ENCODE results near the gene FAM13A.

FAM13A gene

DNA sequence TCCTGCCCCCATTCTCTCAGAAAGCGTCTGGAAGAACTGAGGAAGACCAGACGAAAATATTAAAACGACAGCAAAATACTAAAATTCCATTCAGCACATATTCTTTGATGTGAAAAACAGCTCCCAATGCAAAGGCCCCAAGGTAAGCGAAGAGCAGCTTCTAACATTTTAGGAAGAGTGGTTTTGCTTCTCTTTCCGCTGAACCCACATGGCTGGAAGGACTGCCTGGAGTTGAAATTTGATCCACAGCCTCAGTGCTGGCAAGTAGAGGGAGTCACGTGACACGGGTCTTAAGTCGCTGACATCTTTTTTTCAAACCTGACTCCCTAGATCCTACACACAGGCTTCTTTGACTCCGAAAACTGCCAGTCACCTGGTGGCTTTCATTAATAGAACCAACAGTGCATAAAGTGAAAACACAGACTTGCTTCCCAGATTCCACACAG is at the start of gene FAM13A (continued):
- TF ChIP-seq, protein P1, sequence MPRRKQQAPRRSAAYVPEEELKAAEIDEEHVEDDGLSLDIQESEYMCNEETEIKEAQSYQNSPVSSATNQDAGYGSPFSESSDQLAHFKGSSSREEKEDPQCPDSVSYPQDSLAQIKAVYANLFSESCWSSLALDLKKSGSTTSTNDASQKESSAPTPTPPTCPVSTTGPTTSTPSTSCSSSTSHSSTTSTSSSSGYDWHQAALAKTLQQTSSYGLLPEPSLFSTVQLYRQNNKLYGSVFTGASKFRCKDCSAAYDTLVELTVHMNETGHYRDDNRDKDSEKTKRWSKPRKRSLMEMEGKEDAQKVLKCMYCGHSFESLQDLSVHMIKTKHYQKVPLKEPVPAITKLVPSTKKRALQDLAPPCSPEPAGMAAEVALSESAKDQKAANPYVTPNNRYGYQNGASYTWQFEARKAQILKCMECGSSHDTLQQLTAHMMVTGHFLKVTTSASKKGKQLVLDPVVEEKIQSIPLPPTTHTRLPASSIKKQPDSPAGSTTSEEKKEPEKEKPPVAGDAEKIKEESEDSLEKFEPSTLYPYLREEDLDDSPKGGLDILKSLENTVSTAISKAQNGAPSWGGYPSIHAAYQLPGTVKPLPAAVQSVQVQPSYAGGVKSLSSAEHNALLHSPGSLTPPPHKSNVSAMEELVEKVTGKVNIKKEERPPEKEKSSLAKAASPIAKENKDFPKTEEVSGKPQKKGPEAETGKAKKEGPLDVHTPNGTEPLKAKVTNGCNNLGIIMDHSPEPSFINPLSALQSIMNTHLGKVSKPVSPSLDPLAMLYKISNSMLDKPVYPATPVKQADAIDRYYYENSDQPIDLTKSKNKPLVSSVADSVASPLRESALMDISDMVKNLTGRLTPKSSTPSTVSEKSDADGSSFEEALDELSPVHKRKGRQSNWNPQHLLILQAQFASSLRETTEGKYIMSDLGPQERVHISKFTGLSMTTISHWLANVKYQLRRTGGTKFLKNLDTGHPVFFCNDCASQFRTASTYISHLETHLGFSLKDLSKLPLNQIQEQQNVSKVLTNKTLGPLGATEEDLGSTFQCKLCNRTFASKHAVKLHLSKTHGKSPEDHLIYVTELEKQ (tag by site-specific recombination; IDR thresholded peaks at IDR 0.05; ENCODE audit: borderline replicate concordance) = no peak; the same call in 1 of the 2 replicates
- TF ChIP-seq, protein P2, sequence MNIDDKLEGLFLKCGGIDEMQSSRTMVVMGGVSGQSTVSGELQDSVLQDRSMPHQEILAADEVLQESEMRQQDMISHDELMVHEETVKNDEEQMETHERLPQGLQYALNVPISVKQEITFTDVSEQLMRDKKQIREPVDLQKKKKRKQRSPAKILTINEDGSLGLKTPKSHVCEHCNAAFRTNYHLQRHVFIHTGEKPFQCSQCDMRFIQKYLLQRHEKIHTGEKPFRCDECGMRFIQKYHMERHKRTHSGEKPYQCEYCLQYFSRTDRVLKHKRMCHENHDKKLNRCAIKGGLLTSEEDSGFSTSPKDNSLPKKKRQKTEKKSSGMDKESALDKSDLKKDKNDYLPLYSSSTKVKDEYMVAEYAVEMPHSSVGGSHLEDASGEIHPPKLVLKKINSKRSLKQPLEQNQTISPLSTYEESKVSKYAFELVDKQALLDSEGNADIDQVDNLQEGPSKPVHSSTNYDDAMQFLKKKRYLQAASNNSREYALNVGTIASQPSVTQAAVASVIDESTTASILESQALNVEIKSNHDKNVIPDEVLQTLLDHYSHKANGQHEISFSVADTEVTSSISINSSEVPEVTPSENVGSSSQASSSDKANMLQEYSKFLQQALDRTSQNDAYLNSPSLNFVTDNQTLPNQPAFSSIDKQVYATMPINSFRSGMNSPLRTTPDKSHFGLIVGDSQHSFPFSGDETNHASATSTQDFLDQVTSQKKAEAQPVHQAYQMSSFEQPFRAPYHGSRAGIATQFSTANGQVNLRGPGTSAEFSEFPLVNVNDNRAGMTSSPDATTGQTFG (tag by site-specific recombination; IDR thresholded peaks at IDR 0.05; ENCODE audit: borderline replicate concordance) = no peak
- no peak for TF ChIP-seq ZBTB7A (tag by site-specific recombination; IDR thresholded peaks at IDR 0.05; ENCODE audit: low read depth)
- TF ChIP-seq, protein P3, sequence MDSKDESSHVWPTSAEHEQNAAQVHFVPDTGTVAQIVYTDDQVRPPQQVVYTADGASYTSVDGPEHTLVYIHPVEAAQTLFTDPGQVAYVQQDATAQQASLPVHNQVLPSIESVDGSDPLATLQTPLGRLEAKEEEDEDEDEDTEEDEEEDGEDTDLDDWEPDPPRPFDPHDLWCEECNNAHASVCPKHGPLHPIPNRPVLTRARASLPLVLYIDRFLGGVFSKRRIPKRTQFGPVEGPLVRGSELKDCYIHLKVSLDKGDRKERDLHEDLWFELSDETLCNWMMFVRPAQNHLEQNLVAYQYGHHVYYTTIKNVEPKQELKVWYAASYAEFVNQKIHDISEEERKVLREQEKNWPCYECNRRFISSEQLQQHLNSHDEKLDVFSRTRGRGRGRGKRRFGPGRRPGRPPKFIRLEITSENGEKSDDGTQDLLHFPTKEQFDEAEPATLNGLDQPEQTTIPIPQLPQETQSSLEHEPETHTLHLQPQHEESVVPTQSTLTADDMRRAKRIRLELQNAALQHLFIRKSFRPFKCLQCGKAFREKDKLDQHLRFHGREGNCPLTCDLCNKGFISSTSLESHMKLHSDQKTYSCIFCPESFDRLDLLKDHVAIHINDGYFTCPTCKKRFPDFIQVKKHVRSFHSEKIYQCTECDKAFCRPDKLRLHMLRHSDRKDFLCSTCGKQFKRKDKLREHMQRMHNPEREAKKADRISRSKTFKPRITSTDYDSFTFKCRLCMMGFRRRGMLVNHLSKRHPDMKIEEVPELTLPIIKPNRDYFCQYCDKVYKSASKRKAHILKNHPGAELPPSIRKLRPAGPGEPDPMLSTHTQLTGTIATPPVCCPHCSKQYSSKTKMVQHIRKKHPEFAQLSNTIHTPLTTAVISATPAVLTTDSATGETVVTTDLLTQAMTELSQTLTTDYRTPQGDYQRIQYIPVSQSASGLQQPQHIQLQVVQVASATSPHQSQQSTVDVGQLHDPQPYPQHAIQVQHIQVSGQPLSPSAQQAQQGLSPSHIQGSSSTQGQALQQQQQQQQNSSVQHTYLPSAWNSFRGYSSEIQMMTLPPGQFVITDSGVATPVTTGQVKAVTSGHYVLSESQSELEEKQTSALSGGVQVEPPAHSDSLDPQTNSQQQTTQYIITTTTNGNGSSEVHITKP (tag by site-specific recombination; IDR thresholded peaks at IDR 0.05) = no peak
- peak; percentile 45; the same call in 1 of the 2 replicates for TF ChIP-seq ZNF629 (tag by site-specific recombination; IDR thresholded peaks at IDR 0.05)
- TF ChIP-seq ZNF600 (tag by site-specific recombination; IDR thresholded peaks at IDR 0.05) = peak; percentile 47
- 0 out of 2 replicates have a peak, but pooled peaks have one; percentile 20 for TF ChIP-seq SP3 (tag by site-specific recombination; IDR thresholded peaks at IDR 0.05)
- TF ChIP-seq ZNF140 (tag by site-specific recombination; IDR thresholded peaks at IDR 0.05) = no peak
- no peak for TF ChIP-seq ZNF112 (tag by site-specific recombination; IDR thresholded peaks at IDR 0.05)
- TF ChIP-seq, protein P4, sequence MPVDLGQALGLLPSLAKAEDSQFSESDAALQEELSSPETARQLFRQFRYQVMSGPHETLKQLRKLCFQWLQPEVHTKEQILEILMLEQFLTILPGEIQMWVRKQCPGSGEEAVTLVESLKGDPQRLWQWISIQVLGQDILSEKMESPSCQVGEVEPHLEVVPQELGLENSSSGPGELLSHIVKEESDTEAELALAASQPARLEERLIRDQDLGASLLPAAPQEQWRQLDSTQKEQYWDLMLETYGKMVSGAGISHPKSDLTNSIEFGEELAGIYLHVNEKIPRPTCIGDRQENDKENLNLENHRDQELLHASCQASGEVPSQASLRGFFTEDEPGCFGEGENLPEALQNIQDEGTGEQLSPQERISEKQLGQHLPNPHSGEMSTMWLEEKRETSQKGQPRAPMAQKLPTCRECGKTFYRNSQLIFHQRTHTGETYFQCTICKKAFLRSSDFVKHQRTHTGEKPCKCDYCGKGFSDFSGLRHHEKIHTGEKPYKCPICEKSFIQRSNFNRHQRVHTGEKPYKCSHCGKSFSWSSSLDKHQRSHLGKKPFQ (tag by site-specific recombination; IDR thresholded peaks at IDR 0.05) = no peak
- TF ChIP-seq ZNF624 (tag by site-specific recombination; IDR thresholded peaks at IDR 0.05) = no peak
- no peak for TF ChIP-seq ZNF311 (tag by site-specific recombination; IDR thresholded peaks at IDR 0.05; ENCODE audit: borderline replicate concordance)
- TF ChIP-seq ZNF221 (tag by site-specific recombination; IDR thresholded peaks at IDR 0.05; ENCODE audit: borderline replicate concordance) = no peak
- no peak for TF ChIP-seq MEIS1 (CRISPR knock-in tag; IDR thresholded peaks at IDR 0.05; ENCODE audit: borderline replicate concordance)
- TF ChIP-seq, protein P5, sequence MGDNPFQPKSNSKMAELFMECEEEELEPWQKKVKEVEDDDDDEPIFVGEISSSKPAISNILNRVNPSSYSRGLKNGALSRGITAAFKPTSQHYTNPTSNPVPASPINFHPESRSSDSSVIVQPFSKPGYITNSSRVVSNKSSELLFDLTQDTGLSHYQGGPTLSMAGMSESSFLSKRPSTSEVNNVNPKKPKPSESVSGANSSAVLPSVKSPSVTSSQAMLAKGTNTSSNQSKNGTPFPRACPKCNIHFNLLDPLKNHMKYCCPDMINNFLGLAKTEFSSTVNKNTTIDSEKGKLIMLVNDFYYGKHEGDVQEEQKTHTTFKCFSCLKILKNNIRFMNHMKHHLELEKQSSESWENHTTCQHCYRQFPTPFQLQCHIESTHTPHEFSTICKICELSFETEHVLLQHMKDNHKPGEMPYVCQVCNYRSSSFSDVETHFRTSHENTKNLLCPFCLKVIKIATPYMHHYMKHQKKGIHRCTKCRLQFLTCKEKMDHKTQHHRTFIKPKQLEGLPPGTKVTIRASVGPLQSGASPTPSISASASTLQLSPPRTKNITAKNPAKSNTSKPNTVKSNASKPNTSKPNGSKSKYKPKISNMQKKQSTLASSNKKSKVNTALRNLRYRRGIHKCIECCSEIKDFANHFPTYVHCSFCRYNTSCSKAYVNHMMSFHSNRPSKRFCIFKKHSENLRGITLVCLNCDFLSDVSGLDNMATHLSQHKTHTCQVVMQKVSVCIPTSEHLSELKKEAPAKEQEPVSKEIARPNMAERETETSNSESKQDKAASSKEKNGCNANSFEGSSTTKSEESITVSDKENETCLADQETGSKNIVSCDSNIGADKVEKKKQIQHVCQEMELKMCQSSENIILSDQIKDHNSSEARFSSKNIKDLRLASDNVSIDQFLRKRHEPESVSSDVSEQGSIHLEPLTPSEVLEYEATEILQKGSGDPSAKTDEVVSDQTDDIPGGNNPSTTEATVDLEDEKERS (tag by site-specific recombination; IDR thresholded peaks at IDR 0.05) = no peak
- no peak for TF ChIP-seq GLI4 (tag by site-specific recombination; IDR thresholded peaks at IDR 0.05)
- TF ChIP-seq ZNF48 (tag by site-specific recombination; IDR thresholded peaks at IDR 0.05) = no peak
- TF ChIP-seq ZNF658 (tag by site-specific recombination; IDR thresholded peaks at IDR 0.05) = no peak
- TF ChIP-seq ZNF830 (tag by site-specific recombination; IDR thresholded peaks at IDR 0.05; ENCODE audit: low read depth) = no peak
- 0 out of 2 replicates have a peak, but pooled peaks have one; percentile 38 for TF ChIP-seq ZNF2 (tag by site-specific recombination; IDR thresholded peaks at IDR 0.05)
- no peak for TF ChIP-seq ZBTB8A (tag by site-specific recombination; IDR thresholded peaks at IDR 0.05)
